Activated T-cell treated with anti-CD3 and anti-CD28 coated beads for 24 hours (primary cell): Measurements from ENCODE around the gene NAALADL2.
"Not testable (repeated sequence)": the region's sequence is repeated elsewhere in the genome, so short reads cannot be mapped to it uniquely, and the experiment has no call there.

Experiments
- DNase-seq: peaks from one replicate; pipeline ENCODE4 v3.0.0-alpha.2; 2020; ENCODE audit warnings: low read depth

The NAALADL2 gene

GRCh38 chr3:175763948-175764347, 904.8 kb downstream of the NAALADL2 start:
- DNase-seq, result no peak

DNA sequence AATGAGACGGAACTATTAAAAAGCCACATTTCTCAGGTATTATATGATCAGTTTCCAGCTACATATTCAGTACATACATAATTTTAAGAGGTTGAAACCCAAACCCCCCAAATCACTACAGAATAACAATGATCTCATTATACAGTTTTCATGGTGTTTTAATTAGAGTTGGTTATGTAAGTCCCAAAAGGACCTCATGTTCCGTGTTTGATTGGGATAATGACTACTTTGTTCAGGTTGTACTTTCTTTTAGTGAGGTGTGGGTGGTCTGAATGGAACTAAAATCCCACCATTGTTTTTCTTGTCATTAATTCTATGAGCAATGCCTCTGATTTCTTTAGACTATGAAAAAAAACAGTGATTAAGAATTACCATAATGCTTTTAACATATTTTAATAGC, 905.6 kb downstream of the NAALADL2 start:
- DNase-seq, result no peak

- DNase-seq, result no peak
Observed at GRCh38 chr3:175770426-175770825, 911.3 kb downstream of the NAALADL2 start.

DNA sequence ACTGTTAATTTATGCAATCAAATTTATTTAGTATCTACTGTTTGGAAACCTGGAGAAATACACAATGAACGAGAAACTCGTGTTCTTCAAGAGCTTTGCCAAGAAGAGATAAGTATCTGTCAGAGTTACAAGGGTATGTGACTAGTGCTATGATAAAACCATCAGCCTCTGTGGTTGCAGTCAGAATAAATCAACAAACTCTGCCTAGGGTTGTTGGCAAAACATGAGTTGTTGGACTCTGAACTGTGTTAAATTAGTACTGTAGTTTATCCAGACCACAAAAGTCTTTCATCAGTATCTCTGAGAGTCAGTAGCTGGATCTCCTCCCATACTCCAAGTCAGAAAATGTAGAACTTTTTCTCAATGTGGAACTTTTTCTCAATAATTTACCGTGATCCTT, 918.4 kb downstream of the NAALADL2 start:
- no peak for DNase-seq

DNA sequence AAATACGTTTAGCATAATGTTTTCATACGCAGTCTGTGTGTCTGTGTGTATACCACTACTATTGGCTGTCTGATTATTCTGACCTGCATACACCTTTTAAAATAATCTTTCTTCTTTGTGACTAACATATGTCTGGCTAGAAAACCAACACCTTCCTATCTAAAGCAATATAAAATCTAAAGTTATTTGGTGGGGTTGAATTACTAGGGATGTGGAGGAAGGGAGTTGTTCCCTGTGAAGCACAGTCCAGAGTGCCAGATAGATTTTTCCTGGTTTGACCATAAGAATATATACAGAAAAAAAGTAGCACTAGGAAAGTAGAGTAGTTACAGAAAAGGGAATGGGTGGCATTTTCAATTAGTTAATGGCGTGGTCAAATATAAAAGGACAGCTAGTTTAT, 918.8 kb downstream of the NAALADL2 start:
- no peak for DNase-seq

- DNase-seq, result no peak
Observed at GRCh38 chr3:175778994-175779393, 919.9 kb downstream of the NAALADL2 start.

DNA sequence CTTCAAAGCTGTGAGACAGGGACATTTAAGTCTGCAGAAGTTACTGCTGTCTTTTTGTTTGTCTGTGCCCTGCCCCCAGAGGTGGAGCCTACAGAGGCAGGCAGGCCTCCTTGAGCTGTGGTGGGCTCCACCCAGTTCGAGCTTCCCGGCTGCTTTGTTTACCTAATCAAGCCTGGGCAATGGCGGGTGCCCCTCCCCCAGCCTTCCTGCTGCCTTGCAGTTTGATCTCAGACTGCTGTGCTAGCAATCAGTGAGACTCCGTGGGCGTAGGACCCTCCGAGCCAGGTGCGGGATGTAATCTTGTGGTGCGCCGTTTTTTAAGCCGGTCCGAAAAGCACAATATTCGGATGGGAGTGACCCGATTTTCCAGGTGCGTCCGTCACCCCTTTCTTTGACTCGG, 928.0 kb downstream of the NAALADL2 start:
- DNase-seq, result not testable (repeated sequence)

GRCh38 chr3:175792245-175792644, 933.1 kb downstream of the NAALADL2 start:
- DNase-seq, result no peak

DNA sequence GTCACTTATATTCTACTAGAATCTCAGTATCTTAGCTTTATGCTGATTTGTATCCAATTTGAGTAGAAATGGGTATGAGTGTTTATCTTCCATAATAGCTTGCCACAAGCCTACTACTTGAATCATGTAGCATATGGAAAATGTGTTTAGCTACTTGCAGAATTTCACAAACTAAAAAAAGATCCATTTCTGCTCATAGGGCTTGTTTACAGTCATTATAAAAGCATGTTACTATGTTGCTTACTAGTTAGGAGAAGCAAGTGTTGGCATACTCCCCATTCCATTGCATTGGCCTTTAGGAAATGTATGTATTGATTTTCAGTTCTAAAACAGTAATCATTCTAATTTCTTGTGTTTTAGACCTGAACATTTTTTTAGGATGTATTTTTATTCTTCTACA, 939.2 kb downstream of the NAALADL2 start:
- no peak for DNase-seq

DNA sequence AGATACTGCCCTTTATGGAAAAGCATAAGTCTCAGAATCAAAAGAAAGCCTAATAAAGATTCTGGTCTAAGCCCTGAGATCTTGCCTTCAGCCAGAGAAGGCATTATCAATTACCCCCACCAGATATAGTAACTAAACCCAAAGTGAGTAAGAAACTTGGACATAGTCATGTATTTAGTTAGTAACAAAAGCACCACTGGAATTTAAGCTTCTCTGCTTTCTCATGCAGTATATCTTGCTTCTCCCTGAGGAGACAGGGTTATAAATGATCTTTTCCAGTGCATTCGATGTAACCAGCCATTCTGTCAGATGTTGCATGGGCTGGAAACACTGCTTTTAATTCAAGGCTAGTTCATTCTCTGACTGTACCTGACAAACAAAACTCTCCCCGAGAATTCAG, 946.7 kb downstream of the NAALADL2 start:
- no peak for DNase-seq

DNA sequence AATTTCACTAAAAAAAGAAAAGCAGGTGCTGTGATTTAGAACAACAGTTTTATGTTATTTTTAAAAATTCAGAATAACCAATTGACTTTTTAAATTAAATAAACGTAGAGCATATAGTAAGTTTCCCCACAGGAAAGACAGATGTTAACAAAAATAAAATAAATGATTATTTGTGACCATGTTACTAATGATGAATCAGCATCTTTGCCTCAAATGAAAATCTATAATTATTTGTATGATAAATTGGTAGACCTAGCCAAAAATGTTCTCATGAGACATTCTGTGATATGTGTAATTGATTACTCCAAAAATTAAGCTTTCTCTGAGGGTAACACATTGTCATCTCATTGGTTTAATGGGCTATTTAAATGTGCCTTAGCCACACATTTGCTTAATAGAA, 948.0 kb downstream of the NAALADL2 start:
- no peak for DNase-seq

DNA sequence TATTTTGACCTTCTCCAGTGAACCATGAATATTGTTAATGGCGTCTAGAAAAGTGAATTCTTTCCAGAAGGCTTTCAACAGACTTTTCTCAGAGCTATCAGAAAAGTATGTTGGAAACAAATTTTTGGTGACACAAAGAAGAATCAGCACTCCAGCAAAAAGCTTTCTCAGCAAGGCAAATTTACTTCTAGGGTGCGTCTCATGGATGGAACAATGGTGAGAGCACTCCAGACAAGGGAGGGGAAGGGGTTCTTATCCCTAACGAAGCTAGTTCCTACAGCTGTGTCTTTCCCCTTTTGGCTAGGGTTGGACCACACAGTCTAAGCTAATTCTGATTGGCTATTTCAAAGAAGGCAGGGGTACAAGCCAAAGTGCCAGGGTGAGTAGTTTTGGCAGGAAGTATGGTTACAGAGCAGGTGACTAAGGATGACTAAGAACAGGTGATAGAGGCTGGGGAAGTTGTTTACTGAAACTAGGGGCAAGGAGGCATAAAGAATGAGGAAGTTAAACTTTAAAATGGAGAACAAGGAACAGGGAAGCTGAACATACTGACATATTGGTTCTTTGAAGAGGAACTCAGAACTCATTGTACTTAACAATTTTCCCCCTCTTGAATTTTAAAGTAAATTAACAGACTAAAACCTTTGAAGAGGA, 959.8 kb downstream of the NAALADL2 start:
- no peak for DNase-seq

- DNase-seq, result not testable (repeated sequence)
Observed at GRCh38 chr3:175822766-175823491, 963.8 kb downstream of the NAALADL2 start.

DNA sequence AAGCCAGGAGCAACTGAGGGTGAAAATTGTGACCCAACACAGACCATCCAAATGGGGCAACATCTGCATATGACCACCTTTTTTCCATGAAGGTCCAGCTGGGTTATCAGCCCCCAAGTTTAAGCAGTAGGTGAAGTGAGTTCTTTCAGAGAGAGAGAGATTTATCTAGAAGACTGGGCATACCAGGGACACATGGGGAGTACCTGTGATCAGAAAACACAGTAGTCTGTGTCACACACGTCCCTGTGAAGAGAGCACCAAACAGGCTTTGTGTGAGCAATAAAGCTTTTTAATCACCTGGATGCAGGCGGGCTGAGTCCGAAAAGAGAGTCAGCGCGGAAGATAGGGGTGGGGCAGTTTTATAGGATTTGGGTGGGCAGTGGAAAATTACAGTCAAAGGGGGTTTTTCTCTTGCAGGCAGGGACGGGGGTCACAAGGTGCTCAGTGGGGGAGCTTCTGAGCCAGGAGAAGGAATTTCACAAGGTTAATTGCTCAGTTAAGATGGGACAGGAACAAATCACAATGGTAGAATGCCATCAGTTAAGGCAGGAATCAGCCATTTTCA, 966.0 kb downstream of the NAALADL2 start:
- not testable (repeated sequence) for DNase-seq

DNA sequence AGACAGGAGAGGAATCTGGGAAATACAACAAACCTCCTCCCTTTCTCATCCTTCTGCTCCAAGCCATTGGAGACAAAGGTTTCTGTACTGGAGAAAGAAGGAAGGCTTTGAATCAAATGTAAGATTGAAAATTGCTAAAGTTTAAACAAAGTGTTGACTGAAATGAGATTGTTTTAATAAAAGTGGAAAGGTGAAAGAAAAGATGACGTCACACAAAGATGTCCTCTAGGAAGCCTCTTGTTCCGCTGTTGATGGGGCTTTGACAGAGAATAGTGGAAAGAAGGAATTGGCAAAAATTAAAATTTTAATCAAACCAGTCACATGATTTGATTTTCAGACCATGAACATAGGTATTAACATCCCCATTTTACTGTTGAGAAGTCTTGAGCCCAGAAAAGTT, 967.6 kb downstream of the NAALADL2 start:
- DNase-seq, result no peak

GRCh38 chr3:175829809-175830208, 970.7 kb downstream of the NAALADL2 start:
- not testable (repeated sequence) for DNase-seq

GRCh38 chr3:175835763-175836162, 976.6 kb downstream of the NAALADL2 start:
- DNase-seq, result not testable (repeated sequence)

- no peak for DNase-seq
Observed at GRCh38 chr3:175836617-175837016, 977.5 kb downstream of the NAALADL2 start.

DNA sequence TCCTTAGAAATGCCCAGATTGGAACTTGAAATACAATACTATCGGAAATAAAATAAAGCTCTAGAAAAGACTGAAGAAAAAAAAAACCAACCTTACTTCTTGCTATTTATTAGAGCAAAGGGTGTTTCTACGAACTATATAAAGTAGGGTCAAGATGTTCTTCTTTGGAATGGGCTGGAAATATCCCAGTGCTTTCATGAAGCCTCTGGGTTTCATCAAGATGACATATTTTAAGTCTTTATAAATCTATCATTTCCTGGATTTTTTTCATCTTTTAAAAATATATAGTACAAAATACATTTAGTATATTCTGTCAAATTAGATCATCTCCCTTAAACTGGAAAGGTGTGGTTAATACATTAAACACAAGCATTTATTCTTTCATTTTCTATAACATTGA, 978.8 kb downstream of the NAALADL2 start:
- DNase-seq, result no peak

- DNase-seq, result no peak
Observed at GRCh38 chr3:175839366-175840005, 980.4 kb downstream of the NAALADL2 start.

DNA sequence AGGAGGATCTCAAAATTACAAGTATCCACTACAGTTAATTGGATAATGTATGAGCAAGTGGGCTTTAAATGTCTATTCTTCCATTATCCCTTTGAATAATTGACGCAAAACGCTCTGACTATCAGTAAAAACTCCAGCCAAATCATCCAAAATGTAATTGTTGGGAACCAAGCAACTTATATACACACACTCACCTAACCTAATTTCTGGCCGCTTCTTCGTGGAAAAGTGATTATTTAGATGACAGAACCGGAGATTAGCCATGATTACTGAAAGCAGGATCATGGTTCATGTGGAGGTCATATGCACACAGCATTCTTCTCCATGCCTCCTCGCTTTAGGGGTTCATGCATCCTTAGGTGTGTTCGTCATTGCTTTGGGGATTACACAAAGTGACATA, 992.4 kb downstream of the NAALADL2 start:
- no peak for DNase-seq

DNA sequence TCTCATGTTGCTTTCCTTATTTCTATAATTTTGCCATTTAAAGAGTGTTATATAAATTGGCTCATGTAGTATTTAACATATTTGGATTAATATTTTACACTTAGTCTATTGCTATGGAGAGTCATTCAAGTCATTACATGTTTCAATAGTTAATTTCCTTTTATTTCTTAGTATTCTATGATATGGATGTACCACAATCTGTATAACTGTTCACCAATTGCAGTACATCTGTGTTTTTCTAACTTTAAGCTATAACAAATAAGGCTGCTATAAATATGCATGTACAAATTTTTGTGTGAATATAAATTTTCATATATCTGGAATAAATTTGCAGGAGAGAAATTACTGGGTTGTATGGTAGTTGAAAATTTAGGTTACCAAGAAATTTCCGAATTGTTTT, 993.4 kb downstream of the NAALADL2 start:
- no peak for DNase-seq

GRCh38 chr3:175857666-175858270, 998.6 kb downstream of the NAALADL2 start:
- DNase-seq, result no peak
